Measurements from ENCODE around the gene DNAJC11.

The DNAJC11 gene

GRCh38 chr1:6726253-6726652, 24.6 kb upstream of the DNAJC11 start:
- H3K4me3 ChIP-seq (IDR thresholded peaks at IDR 0.05; ENCODE audit: insufficient read depth, low read depth, low read length) = no peak overlapping the region
- H3K27me3 ChIP-seq (ENCODE audit: insufficient read depth, low read depth) = no peaks in the 10 kb centered on the region
- no peak overlapping the region for H3K27ac ChIP-seq
- H4K20me1 ChIP-seq (ENCODE audit: insufficient read depth) = no peaks in the 10 kb centered on the region
- no peaks in the 10 kb centered on the region for H3K4me1 ChIP-seq (ENCODE audit: low read depth, poor library complexity, severe bottlenecking)
- no peaks in the 10 kb centered on the region for H3K36me3 ChIP-seq (ENCODE audit: insufficient read depth)
- H2AFZ ChIP-seq (ENCODE audit: low read depth) = no peak overlapping the region
- no peak overlapping the region for H3K9ac ChIP-seq
- TF ChIP-seq, protein P1, sequence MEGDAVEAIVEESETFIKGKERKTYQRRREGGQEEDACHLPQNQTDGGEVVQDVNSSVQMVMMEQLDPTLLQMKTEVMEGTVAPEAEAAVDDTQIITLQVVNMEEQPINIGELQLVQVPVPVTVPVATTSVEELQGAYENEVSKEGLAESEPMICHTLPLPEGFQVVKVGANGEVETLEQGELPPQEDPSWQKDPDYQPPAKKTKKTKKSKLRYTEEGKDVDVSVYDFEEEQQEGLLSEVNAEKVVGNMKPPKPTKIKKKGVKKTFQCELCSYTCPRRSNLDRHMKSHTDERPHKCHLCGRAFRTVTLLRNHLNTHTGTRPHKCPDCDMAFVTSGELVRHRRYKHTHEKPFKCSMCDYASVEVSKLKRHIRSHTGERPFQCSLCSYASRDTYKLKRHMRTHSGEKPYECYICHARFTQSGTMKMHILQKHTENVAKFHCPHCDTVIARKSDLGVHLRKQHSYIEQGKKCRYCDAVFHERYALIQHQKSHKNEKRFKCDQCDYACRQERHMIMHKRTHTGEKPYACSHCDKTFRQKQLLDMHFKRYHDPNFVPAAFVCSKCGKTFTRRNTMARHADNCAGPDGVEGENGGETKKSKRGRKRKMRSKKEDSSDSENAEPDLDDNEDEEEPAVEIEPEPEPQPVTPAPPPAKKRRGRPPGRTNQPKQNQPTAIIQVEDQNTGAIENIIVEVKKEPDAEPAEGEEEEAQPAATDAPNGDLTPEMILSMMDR (conservative IDR thresholded peaks at IDR 0.05; ENCODE audit: low read depth, low read length) = no peak
- no peak overlapping the region for H3K4me2 ChIP-seq
- H3K79me2 ChIP-seq (ENCODE audit: insufficient read depth, low read depth) = no peaks in the 10 kb centered on the region

GRCh38 chr1:6724517-6725141, 23.0 kb upstream of the DNAJC11 start:
- no peak overlapping the region for H2AFZ ChIP-seq (ENCODE audit: low read depth)

DNA sequence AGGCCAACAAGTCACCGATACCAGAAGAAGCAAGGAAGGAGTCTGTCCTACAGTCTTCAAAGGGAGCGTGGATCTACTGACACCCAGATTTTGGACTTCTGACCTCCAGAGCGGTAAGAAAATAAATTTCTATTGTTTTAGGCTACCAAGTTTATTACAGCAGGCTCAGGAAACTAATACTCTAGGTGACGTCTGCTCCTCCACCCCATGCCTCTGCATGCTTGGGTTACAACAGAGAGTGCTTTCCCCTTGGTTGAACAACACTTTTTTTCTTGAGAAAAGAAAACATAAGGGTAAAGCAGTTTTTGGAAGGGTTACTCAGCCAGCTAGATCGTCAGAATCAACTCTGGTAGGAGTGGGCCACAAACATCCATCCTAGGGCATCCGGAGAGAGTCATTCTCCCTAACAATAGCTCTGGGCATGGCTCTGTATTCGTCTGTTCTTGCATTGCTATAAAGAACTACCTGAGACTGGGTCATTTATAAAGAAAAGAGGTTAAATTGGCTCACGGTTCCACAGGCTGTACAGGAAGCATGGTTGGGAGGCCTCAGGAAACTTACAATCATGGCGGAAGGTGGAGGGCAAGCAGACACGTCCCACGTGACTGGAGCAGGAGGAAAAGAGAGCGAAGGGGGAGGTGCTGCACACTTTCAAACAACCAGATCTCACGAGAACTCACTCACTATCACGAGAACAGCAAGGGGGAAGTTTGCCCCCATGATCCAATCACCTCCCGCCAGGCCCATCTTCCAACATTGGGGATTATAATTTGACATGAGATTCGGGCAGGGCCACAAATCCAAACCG, 22.2 kb upstream of the DNAJC11 start:
- Histone ChIP-seq H3K36me3 (ENCODE audit: insufficient read depth) (no peaks in the 10 kb centered on the region), H3K4me3 (IDR thresholded peaks at IDR 0.05; ENCODE audit: insufficient read depth, low read depth, low read length) (no peak overlapping the region), H2AFZ (ENCODE audit: low read depth) (no peak overlapping the region), H4K20me1 (ENCODE audit: insufficient read depth) (no peaks in the 10 kb centered on the region), H3K9ac (no peak overlapping the region), H3K27ac (no peak overlapping the region), H3K4me2 (no peak overlapping the region), H3K27me3 (ENCODE audit: insufficient read depth, low read depth) (no peaks in the 10 kb centered on the region), H3K4me1 (ENCODE audit: low read depth, poor library complexity, severe bottlenecking) (no peaks in the 10 kb centered on the region), H3K79me2 (ENCODE audit: insufficient read depth, low read depth) (no peaks in the 10 kb centered on the region)
- TF ChIP-seq, protein P1 (conservative IDR thresholded peaks at IDR 0.05; ENCODE audit: low read depth, low read length) = no peak

More at GRCh38 chr1:6724517-6725141, 23.0 kb upstream of the DNAJC11 start:
- Histone ChIP-seq H3K27me3 (ENCODE audit: insufficient read depth, low read depth) (no peaks in the 10 kb centered on the region), H3K4me2 (no peak overlapping the region), H4K20me1 (ENCODE audit: insufficient read depth) (no peaks in the 10 kb centered on the region), H3K4me1 (ENCODE audit: low read depth, poor library complexity, severe bottlenecking) (no peaks in the 10 kb centered on the region), H3K79me2 (ENCODE audit: insufficient read depth, low read depth) (no peaks in the 10 kb centered on the region), H3K27ac (no peak overlapping the region), H3K36me3 (ENCODE audit: insufficient read depth) (no peaks in the 10 kb centered on the region), H3K9ac (no peak overlapping the region), H3K4me3 (IDR thresholded peaks at IDR 0.05; ENCODE audit: insufficient read depth, low read depth, low read length) (no peak overlapping the region)
- TF ChIP-seq, protein P1 (conservative IDR thresholded peaks at IDR 0.05; ENCODE audit: low read depth, low read length) = no peak

GRCh38 chr1:6711174-6711573, 9.6 kb upstream of the DNAJC11 start:
- H3K4me1 ChIP-seq (ENCODE audit: low read depth, poor library complexity, severe bottlenecking) = no peaks in the 10 kb centered on the region
- no peaks in the 10 kb centered on the region; the same call in 1 of the 2 replicates for H3K27me3 ChIP-seq (ENCODE audit: insufficient read depth, low read depth)
- TF ChIP-seq, protein P1 (conservative IDR thresholded peaks at IDR 0.05; ENCODE audit: low read depth, low read length) = no peak

More at GRCh38 chr1:6711174-6711573, 9.6 kb upstream of the DNAJC11 start:
- no peak overlapping the region for H3K9ac ChIP-seq
- H3K36me3 ChIP-seq (ENCODE audit: insufficient read depth) = no peaks in the 10 kb centered on the region
- H3K27ac ChIP-seq = no peak overlapping the region
- no peaks in the 10 kb centered on the region for H4K20me1 ChIP-seq (ENCODE audit: insufficient read depth)
- H3K4me2 ChIP-seq = no peak overlapping the region
- H3K79me2 ChIP-seq (ENCODE audit: insufficient read depth, low read depth) = no peaks in the 10 kb centered on the region
- H3K4me3 ChIP-seq (IDR thresholded peaks at IDR 0.05; ENCODE audit: insufficient read depth, low read depth, low read length) = no peak overlapping the region
- no peak overlapping the region for H2AFZ ChIP-seq (ENCODE audit: low read depth)

Measured in KMS-11 (cell line).